Measurements from ENCODE around the gene KRT34. TPM values are rescaled to one million over a fixed set of nuclear protein-coding genes. Genes with fewer than 3 reads are reported as not detected.
"Not testable (repeated sequence)": the region's sequence is repeated elsewhere in the genome, so short reads cannot be mapped to it uniquely, and the experiment has no call there.

The KRT34 gene
- total and polyA plus RNA-seq, 4 donors: not detected

- H3K9me3 ChIP-seq (ENCODE audit: control insufficient read depth, insufficient read depth, low read length); DNase-seq (ENCODE audit: low read depth in 4 of 6, low spot score in 6 of 6); H3K4me1 ChIP-seq (ENCODE audit: control insufficient read depth, insufficient read depth, low read length); H3K27ac ChIP-seq (ENCODE audit: low read depth, low read length); H3K4me3 ChIP-seq (ENCODE audit: low read depth, low read length); H3K27me3 ChIP-seq (ENCODE audit: control insufficient read depth, insufficient read depth, low read length); H3K36me3 ChIP-seq (ENCODE audit: control insufficient read depth, insufficient read depth, low read length): not testable (repeated sequence)
- 94% methylated on average over 7 of the region's 7 CpGs for WGBS (ENCODE audit: insufficient coverage)
Observed at GRCh38 chr17:41380091-41380490, 2.0 kb downstream of the KRT34 start.

GRCh38 chr17:41377546-41377945, 4.6 kb downstream of the KRT34 start:
- no peak overlapping the region for H3K4me3 ChIP-seq (ENCODE audit: low read depth, low read length)
- DNase-seq (ENCODE audit: low read depth in 4 of 6, low spot score in 6 of 6): no peak
- no peaks in the 10 kb centered on the region for H3K36me3 ChIP-seq (ENCODE audit: control insufficient read depth, insufficient read depth, low read length)
- H3K4me1 ChIP-seq (ENCODE audit: control insufficient read depth, insufficient read depth, low read length): no peaks in the 10 kb centered on the region
- no peaks in the 10 kb centered on the region for H3K9me3 ChIP-seq (ENCODE audit: control insufficient read depth, insufficient read depth, low read length)
- no peak overlapping the region for H3K27ac ChIP-seq (ENCODE audit: low read depth, low read length)
- peaks cover 5% of the 10 kb centered on the region for H3K27me3 ChIP-seq (ENCODE audit: control insufficient read depth, insufficient read depth, low read length)
- WGBS (ENCODE audit: insufficient coverage): 83% methylated on average over 2 of the region's 2 CpGs

GRCh38 chr17:41369713-41370112, 12.4 kb downstream of the KRT34 start, which contains the start of gene KRT33B:
Gene KRT33B (minus strand): TSS chr17:41369813. CDS start chr17:41369750, 63 bp downstream.
- Histone ChIP-seq H3K4me3 (ENCODE audit: low read depth, low read length) (no peak within 1 kb of the TSS), H3K27me3 (ENCODE audit: control insufficient read depth, insufficient read depth, low read length) (no peaks in the 10 kb centered on the region), H3K9me3 (ENCODE audit: control insufficient read depth, insufficient read depth, low read length) (no peaks in the 10 kb centered on the region), H3K27ac (ENCODE audit: low read depth, low read length) (no peak within 1 kb of the TSS), H3K4me1 (ENCODE audit: control insufficient read depth, insufficient read depth, low read length) (no peaks in the 10 kb centered on the region), H3K36me3 (ENCODE audit: control insufficient read depth, insufficient read depth, low read length) (no peaks in the 10 kb centered on the region)
- DNase-seq (ENCODE audit: low read depth in 4 of 6, low spot score in 6 of 6): no peak
- WGBS (ENCODE audit: insufficient coverage): 100% methylated on average over 1 of the region's 1 CpG

GRCh38 chr17:41369023-41369422, 13.1 kb downstream of the KRT34 start:
- no peaks in the 10 kb centered on the region for H3K4me1 ChIP-seq (ENCODE audit: control insufficient read depth, insufficient read depth, low read length)
- DNase-seq (ENCODE audit: low read depth in 4 of 6, low spot score in 6 of 6): no peak
- H3K36me3 ChIP-seq (ENCODE audit: control insufficient read depth, insufficient read depth, low read length): no peaks in the 10 kb centered on the region
- H3K27ac ChIP-seq (ENCODE audit: low read depth, low read length): no peak overlapping the region
- no peaks in the 10 kb centered on the region for H3K9me3 ChIP-seq (ENCODE audit: control insufficient read depth, insufficient read depth, low read length)
- no peak overlapping the region for H3K4me3 ChIP-seq (ENCODE audit: low read depth, low read length)
- no CpG with 5 or more reads among the region's 2 CpGs for WGBS (ENCODE audit: insufficient coverage)
- no peaks in the 10 kb centered on the region for H3K27me3 ChIP-seq (ENCODE audit: control insufficient read depth, insufficient read depth, low read length)

GRCh38 chr17:41367426-41368075, 14.6 kb downstream of the KRT34 start:
- 71% methylated on average over 4 of the region's 10 CpGs for WGBS (ENCODE audit: insufficient coverage)
- peak in 1 of 6 donors; percentile 4 for DNase-seq (ENCODE audit: low read depth in 4 of 6, low spot score in 6 of 6)
- Histone ChIP-seq H3K27me3 (ENCODE audit: control insufficient read depth, insufficient read depth, low read length) (no peaks in the 10 kb centered on the region), H3K9me3 (ENCODE audit: control insufficient read depth, insufficient read depth, low read length) (no peaks in the 10 kb centered on the region), H3K36me3 (ENCODE audit: control insufficient read depth, insufficient read depth, low read length) (no peaks in the 10 kb centered on the region), H3K4me1 (ENCODE audit: control insufficient read depth, insufficient read depth, low read length) (no peaks in the 10 kb centered on the region), H3K27ac (ENCODE audit: low read depth, low read length) (no peak overlapping the region), H3K4me3 (ENCODE audit: low read depth, low read length) (no peak overlapping the region)

GRCh38 chr17:41366070-41366469, 16.0 kb downstream of the KRT34 start:
- H3K27me3 ChIP-seq (ENCODE audit: control insufficient read depth, insufficient read depth, low read length): no peaks in the 10 kb centered on the region
- no peak overlapping the region for H3K4me3 ChIP-seq (ENCODE audit: low read depth, low read length)

GRCh38 chr17:41363881-41364280, 18.2 kb downstream of the KRT34 start:
- Histone ChIP-seq H3K4me1 (ENCODE audit: control insufficient read depth, insufficient read depth, low read length) (no peaks in the 10 kb centered on the region), H3K4me3 (ENCODE audit: low read depth, low read length) (no peak overlapping the region), H3K9me3 (ENCODE audit: control insufficient read depth, insufficient read depth, low read length) (no peaks in the 10 kb centered on the region), H3K27ac (ENCODE audit: low read depth, low read length) (no peak overlapping the region), H3K36me3 (ENCODE audit: control insufficient read depth, insufficient read depth, low read length) (no peaks in the 10 kb centered on the region), H3K27me3 (ENCODE audit: control insufficient read depth, insufficient read depth, low read length) (no peaks in the 10 kb centered on the region)
- 94% methylated on average over 1 of the region's 2 CpGs for WGBS (ENCODE audit: insufficient coverage)
- no peak for DNase-seq (ENCODE audit: low read depth in 4 of 6, low spot score in 6 of 6)

More at GRCh38 chr17:41366070-41366469, 16.0 kb downstream of the KRT34 start:
- no peak for DNase-seq (ENCODE audit: low read depth in 4 of 6, low spot score in 6 of 6)
- Histone ChIP-seq H3K4me1 (ENCODE audit: control insufficient read depth, insufficient read depth, low read length) (no peaks in the 10 kb centered on the region), H3K36me3 (ENCODE audit: control insufficient read depth, insufficient read depth, low read length) (no peaks in the 10 kb centered on the region), H3K9me3 (ENCODE audit: control insufficient read depth, insufficient read depth, low read length) (no peaks in the 10 kb centered on the region), H3K27ac (ENCODE audit: low read depth, low read length) (no peak overlapping the region)

GRCh38 chr17:41360296-41360995, 21.7 kb downstream of the KRT34 start:
- H3K36me3 ChIP-seq (ENCODE audit: control insufficient read depth, insufficient read depth, low read length): no peaks in the 10 kb centered on the region
- no peaks in the 10 kb centered on the region for H3K27me3 ChIP-seq (ENCODE audit: control insufficient read depth, insufficient read depth, low read length)
- no peak overlapping the region for H3K27ac ChIP-seq (ENCODE audit: low read depth, low read length)
- no peak overlapping the region for H3K4me3 ChIP-seq (ENCODE audit: low read depth, low read length)
- 90% methylated on average over 5 of the region's 5 CpGs for WGBS (ENCODE audit: insufficient coverage)
- no peaks in the 10 kb centered on the region for H3K4me1 ChIP-seq (ENCODE audit: control insufficient read depth, insufficient read depth, low read length)
- DNase-seq (ENCODE audit: low read depth in 4 of 6, low spot score in 6 of 6): no peak
- no peaks in the 10 kb centered on the region for H3K9me3 ChIP-seq (ENCODE audit: control insufficient read depth, insufficient read depth, low read length)

GRCh38 chr17:41354536-41354935, 27.6 kb downstream of the KRT34 start:
- Histone ChIP-seq H3K27me3 (ENCODE audit: control insufficient read depth, insufficient read depth, low read length) (no peaks in the 10 kb centered on the region), H3K9me3 (ENCODE audit: control insufficient read depth, insufficient read depth, low read length) (no peaks in the 10 kb centered on the region), H3K4me3 (ENCODE audit: low read depth, low read length) (no peak overlapping the region), H3K27ac (ENCODE audit: low read depth, low read length) (no peak overlapping the region), H3K4me1 (ENCODE audit: control insufficient read depth, insufficient read depth, low read length) (no peaks in the 10 kb centered on the region), H3K36me3 (ENCODE audit: control insufficient read depth, insufficient read depth, low read length) (no peaks in the 10 kb centered on the region)
- WGBS (ENCODE audit: insufficient coverage): no CpG with 5 or more reads among the region's 4 CpGs
- DNase-seq (ENCODE audit: low read depth in 4 of 6, low spot score in 6 of 6): no peak
